ENCODE measurements around the gene CDK18.

The CDK18 gene

GRCh38 chr1:205532996-205533735 is 28.7 kb downstream of the CDK18 start:
- no peak overlapping the region for H3K27ac ChIP-seq
- H3K4me3 ChIP-seq (ENCODE audit: low read depth in 1 of 2, low read length in 1 of 2): no peak overlapping the region
- H3K4me1 ChIP-seq (ENCODE audit: control insufficient read depth in 1 of 2, insufficient read depth in 1 of 2, low read depth in 1 of 2, low read length in 1 of 2): no peaks in the 10 kb centered on the region
- H3K9me3 ChIP-seq: no peaks in the 10 kb centered on the region
- H3K27me3 ChIP-seq: peaks cover 21% of the 10 kb centered on the region
- TF ChIP-seq CTCF (IDR thresholded peaks at IDR 0.05): no peak
- no peaks in the 10 kb centered on the region for H3K36me3 ChIP-seq

- no peak overlapping the region for H3K27ac ChIP-seq
- H3K36me3 ChIP-seq: no peaks in the 10 kb centered on the region
- peaks cover 21% of the 10 kb centered on the region for H3K27me3 ChIP-seq
- TF ChIP-seq CTCF (IDR thresholded peaks at IDR 0.05): no peak
- H3K4me1 ChIP-seq (ENCODE audit: control insufficient read depth in 1 of 2, insufficient read depth in 1 of 2, low read depth in 1 of 2, low read length in 1 of 2): no peaks in the 10 kb centered on the region
- no peak overlapping the region for H3K4me3 ChIP-seq (ENCODE audit: low read depth in 1 of 2, low read length in 1 of 2)
- H3K9me3 ChIP-seq: no peaks in the 10 kb centered on the region
Measured at GRCh38 chr1:205533748-205534443, 29.4 kb downstream of the CDK18 start.

- H3K4me3 ChIP-seq (ENCODE audit: low read depth in 1 of 2, low read length in 1 of 2): no peak overlapping the region
- peaks cover 0 to 6% of the 10 kb centered on the region in 2 experiments for H3K4me1 ChIP-seq (ENCODE audit: control insufficient read depth in 1 of 2, insufficient read depth in 1 of 2, low read depth in 1 of 2, low read length in 1 of 2)
- H3K36me3 ChIP-seq: no peaks in the 10 kb centered on the region
- no peak for TF ChIP-seq CTCF (IDR thresholded peaks at IDR 0.05)
- H3K27ac ChIP-seq: no peak overlapping the region
- no peaks in the 10 kb centered on the region for H3K9me3 ChIP-seq
- peaks cover 15% of the 10 kb centered on the region for H3K27me3 ChIP-seq
Measured at GRCh38 chr1:205534444-205534985, 30.0 kb downstream of the CDK18 start.

GRCh38 chr1:205535096-205535495 is 30.6 kb downstream of the CDK18 start:
- Histone ChIP-seq H3K27ac (no peak overlapping the region), H3K4me1 (ENCODE audit: control insufficient read depth in 1 of 2, insufficient read depth in 1 of 2, low read depth in 1 of 2, low read length in 1 of 2) (peaks cover 0 to 7% of the 10 kb centered on the region in 2 experiments), H3K27me3 (peaks cover 11% of the 10 kb centered on the region), H3K9me3 (no peaks in the 10 kb centered on the region), H3K4me3 (ENCODE audit: low read depth in 1 of 2, low read length in 1 of 2) (no peak overlapping the region), H3K36me3 (no peaks in the 10 kb centered on the region)
- TF ChIP-seq CTCF (IDR thresholded peaks at IDR 0.05): no peak

- H3K27ac ChIP-seq: no peak overlapping the region
- peaks cover 14% of the 10 kb centered on the region for H3K27me3 ChIP-seq
- H3K4me1 ChIP-seq (ENCODE audit: control insufficient read depth in 1 of 2, insufficient read depth in 1 of 2, low read depth in 1 of 2, low read length in 1 of 2): peaks cover 0 to 7% of the 10 kb centered on the region in 2 experiments
- H3K36me3 ChIP-seq: no peaks in the 10 kb centered on the region
- no peak for TF ChIP-seq CTCF (IDR thresholded peaks at IDR 0.05)
- no peak overlapping the region for H3K4me3 ChIP-seq (ENCODE audit: low read depth in 1 of 2, low read length in 1 of 2)
- no peaks in the 10 kb centered on the region for H3K9me3 ChIP-seq
Measured at GRCh38 chr1:205535866-205536758, 31.6 kb downstream of the CDK18 start.

Data from neutrophil (primary cell).